Stimulated activated CD8-positive, alpha-beta memory T cell treated with anti-CD3 and anti-CD28 coated beads, Interleukin-12 subunit alpha, Interleukin-12 subunit beta, amount 100 ng/mL, for 24 hours (primary cell): ENCODE measurements around the gene PIAS4.
"Not testable (repeated sequence)": the region's sequence is repeated elsewhere in the genome, so short reads cannot be mapped to it uniquely, and the experiment has no call there.

Experiments used
- DNase-seq: peaks from one replicate; pipeline ENCODE4 v3.0.0-alpha.2; 2020; ENCODE audit errors: extremely low read depth

Gene PIAS4, protein sequence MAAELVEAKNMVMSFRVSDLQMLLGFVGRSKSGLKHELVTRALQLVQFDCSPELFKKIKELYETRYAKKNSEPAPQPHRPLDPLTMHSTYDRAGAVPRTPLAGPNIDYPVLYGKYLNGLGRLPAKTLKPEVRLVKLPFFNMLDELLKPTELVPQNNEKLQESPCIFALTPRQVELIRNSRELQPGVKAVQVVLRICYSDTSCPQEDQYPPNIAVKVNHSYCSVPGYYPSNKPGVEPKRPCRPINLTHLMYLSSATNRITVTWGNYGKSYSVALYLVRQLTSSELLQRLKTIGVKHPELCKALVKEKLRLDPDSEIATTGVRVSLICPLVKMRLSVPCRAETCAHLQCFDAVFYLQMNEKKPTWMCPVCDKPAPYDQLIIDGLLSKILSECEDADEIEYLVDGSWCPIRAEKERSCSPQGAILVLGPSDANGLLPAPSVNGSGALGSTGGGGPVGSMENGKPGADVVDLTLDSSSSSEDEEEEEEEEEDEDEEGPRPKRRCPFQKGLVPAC

GRCh38 chr19:4007021-4007835 lies at the start of gene PIAS4:
Gene PIAS4, plus strand, starts transcription at chr19:4007736. Its CDS starts 25 bp downstream, at chr19:4007761.
- peak; percentile 82 for DNase-seq

DNA sequence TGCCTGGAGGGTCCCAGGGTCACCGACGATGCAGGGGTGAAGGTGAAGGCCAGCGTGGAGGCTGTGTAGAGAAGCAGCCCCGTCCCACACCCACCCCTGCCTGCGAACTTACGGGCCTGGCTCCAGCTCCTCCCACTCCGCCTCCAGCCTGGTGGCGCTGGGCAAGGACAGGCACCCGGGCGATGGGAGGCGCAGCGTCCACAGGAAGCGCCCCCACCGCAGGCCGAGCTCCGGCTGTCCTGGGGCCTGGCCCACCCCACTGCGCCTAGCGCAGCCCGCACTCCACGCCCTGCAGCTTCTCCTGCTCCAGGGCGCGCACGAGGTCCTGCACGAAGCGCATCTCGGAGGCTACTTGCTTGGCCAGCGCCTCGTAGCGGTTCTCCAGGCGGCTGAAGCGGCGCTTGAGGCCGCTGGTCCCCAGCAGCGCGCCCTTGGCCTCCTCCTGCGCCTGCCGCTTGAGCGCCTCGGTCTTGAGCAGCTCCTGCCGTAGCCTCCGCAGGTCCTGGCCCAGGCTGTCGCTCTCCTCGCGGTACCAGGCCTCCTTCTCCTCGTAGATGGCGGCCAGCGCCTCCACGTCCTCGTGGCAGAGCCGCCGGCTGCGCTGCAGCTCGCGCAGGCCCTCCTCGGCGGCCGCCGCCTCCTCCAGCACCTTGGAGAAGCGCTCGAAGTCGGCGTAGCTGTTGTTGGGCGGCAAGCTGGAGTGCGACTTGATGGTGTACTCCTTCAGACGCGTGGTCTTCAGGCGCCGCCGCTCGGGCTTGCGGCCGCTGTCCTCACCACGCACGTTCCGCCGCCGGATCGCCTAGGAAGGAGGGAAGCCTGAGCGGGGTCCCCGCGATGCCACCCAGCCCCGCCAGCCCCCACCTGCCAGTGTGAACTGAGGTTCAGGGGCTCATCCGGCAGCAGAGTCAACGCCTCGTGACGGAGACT lies 48.4 kb upstream of the PIAS4 start:
- DNase-seq: no peak

- DNase-seq: no peak
Observed at GRCh38 chr19:3959766-3960131, 47.8 kb upstream of the PIAS4 start.

GRCh38 chr19:3961007-3961406 lies 46.5 kb upstream of the PIAS4 start:
- DNase-seq: no peak

DNA sequence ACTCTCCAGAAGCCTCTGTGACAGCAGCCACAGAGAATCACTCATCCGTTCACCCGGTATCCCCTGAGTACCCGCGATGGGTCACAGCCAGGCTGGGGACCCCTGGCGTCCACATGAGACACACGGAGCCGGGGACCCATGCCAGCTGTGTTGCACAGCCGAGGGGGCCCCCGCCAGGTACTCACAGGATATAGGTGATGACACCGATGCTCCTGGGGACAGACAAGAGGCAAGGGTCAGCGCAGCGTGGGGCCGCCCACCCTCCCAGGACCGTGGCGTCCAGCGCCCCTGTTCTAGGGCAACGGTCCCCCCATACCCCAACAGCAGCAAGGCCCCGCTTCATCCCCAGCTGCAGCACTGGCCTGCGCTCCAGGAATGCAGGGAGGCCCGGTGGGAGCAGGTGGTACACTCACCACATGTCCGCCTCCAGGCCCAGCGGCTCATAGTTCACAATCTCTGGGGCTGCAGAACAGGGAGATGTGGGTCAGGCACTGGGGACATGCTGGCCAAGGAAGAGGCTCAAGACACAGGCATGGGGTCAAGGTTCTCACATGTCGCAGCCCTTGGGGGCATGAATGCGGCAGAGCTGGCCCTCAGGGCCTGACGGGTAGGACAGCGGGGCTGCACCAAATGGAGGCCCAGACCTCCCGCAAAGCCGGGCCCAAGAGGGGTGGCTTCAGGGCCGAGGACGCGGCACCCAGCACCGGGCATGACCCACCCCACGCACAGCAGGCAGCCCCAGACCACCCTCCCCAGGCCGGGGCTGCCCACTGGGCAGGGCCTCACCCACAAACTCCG lies 43.9 kb upstream of the PIAS4 start:
- DNase-seq: no peak

GRCh38 chr19:3964256-3965194 lies 43.0 kb upstream of the PIAS4 start:
- DNase-seq: no peak

GRCh38 chr19:3966051-3967017 lies 41.2 kb upstream of the PIAS4 start:
- DNase-seq: no peak

DNA sequence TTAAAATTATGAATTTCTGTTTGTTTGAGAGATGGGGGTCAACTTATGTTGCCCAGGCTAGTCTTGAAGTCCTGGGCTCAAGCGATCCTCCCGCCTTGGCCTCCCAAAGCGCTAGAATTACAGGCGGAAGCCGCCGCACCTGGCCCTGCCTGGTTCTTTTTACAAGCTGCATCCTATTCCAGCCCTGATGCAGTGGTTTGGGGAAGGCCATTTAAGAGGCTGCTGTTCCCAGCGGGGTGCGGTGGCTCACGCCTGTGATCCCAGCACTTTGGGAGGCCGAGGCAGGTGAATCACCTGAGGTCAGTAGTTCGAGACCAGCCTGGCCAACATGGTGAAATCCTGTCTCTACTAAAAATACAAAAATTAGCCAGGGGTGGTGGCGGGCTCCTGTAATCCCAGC lies 39.6 kb upstream of the PIAS4 start:
- not testable (repeated sequence) for DNase-seq

DNA sequence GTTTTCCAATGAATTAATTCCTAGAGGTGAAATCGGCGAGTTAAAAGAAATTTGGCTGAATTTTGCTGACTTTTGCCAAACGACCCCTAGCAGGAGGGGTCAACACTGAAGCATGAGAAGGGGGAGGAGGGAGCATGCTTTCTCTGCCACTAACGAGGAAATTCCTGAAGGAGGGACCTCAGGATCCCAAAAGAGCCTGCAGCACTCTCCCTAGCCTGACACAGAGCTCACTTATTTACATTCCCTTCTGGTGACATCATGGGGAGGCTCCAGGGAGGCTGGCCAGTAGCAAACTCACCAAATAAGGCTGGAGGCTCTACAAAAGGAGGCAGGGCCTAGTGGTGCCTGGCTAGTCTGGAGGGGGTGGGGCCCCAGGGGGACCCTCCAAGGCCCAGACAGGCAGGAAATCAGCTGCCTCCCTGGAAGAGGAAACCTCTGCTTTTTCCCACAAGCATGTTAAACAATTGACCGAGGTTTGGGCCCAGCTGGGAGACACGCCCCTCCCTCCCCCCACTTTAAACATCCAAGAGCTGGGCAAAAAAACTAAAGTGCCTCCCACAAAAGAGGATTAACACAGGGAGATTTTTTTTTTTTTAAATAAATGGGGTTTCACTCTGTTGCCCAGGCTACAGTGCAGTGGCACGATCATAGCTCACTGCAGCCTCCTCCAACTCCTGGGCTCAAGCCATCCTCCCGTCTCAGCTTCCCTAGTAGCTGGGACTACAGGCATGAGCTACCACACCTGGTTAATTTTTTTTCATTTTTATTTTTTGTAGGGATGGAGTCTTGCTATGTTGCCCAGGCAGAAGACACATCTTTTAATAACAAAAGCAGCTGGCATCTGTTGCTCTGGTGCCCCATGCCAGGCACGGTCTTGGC lies 38.7 kb upstream of the PIAS4 start:
- no peak for DNase-seq

DNA sequence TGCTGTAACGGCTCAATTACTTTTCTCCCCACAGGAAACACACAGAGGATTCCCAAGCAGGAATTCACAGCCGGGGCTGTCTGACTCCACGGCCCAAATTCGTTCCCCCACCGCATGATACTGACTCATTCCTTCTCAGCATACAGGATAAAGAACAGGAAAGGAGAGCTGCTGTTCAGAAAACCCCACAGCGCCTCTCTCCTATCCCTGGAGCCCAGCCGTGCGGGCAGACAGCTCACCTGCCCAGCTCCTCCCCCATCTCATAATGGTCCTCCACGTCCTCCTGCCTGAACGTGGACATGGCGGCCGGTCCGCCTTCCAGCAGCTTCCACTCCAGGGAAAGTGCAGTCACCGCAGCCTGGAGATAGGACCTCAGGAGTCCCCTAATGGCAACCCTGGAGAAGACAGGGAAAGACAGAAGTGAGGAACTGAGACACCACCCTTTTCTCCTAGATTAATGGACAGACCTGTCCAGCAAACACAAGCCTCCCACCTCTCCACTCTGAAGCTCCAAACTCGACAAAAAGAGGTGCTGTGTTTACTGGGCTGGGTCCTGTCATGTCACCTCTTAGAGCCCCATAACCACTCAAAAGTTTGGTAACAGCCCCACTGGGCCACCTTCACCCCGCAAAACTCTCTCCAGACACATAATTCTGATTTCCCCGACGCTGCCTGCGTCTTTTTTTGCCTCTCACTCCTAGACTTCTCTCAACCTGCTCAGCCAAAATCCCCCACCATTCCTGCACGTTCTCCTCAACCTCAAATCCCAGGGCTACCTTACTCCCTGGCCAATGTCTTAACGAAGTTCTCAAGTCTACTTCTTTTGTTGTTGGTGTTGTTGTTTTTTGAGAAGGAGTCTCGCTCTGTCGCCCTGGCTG lies 37.9 kb upstream of the PIAS4 start:
- no peak for DNase-seq

DNA sequence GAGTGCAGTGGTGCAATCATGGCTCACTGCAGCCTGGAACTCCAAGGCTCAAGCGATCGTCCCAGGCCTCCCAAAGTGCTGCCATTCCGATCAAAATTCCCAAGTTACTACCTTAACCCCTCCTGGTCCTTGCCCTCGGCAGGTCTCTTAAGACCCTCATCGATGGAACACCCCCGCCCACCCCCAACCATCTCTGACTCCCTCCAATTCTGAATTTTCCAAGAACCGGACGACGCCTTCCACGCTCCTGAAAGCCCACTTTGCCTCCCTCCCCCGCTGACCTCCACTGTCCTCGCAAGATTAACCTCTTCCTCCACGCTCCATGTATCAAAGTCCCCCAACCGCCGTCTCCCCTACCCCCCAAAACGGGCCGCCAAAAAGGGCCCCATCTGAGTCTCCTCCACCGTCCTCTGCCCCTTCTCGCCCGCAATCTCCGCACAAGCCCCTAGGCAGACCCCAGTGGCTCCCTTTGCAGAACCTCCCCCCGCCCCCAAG lies 37.2 kb upstream of the PIAS4 start:
- no peak for DNase-seq

- DNase-seq: peak; percentile 91
Observed at GRCh38 chr19:3970808-3971598, 36.5 kb upstream of the PIAS4 start, which contains the start of gene DAPK3. Gene DAPK3, minus strand, starts transcription at chr19:3971099. Its CDS starts 1,364 bp downstream, at chr19:3969735.

- DNase-seq: no peak
Observed at GRCh38 chr19:3975144-3975543, 32.4 kb upstream of the PIAS4 start.

DNA sequence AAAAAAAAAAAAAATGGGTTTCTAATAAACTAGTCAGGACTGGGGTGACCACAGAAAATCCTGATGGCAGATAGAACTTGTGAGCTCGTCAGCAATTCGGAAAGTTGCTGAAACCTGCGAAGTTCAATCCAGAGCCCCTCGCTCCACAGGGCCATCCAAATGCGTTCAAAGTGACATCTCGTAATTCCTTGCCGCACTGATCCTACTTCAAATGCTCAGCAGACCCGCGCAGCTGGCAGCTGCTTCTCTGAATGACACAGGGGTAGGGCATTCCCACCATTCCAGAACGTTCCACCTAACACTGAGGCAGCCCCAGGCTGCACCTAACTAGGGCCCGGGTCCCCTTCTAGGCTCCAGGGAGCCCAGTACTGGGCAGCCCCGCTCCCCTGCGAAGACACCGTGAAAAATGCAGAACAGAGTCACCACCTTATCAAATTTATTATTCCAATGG lies 31.9 kb upstream of the PIAS4 start:
- DNase-seq: no peak

DNA sequence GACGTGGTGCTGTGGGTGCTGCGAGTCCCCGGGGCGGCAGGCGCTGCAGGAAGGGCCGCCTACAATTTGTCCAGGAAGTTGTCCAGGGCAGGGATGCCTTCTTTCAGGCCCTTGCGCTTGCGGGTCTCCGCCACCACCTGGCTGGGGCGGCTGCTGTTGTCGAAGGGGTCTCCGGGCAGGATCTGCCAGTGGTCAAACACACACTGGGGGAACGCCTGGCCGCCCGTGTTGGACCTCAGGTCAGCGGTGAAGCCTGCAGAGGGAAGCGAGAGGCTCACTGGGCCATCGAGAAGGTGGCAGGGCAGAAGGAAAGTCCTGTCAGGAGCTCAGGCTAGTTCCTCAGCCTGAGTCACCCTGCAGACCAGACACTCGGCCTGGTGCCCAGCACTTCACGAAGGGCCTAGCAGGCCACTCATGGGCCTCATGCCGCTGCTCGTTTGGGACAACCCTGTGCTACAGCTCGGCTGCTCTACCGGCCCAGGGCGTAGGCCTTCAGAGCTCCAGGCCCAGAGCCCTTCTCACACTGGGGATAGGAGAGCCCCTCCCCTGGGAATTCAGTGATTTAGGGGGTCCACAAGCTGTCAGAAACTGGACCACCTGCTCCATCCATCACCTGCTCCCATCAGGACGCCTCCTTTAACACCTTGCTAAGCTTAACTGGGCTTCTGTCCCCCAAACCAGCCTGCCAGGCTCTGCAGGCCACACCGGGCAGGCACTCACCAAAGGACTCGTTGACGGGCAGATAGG lies 30.9 kb upstream of the PIAS4 start:
- no peak for DNase-seq
